NB4 (cell line): ENCODE results near the gene KLC3.
"Not testable (repeated sequence)": the region's sequence is repeated elsewhere in the genome, so short reads cannot be mapped to it uniquely, and the experiment has no call there.

Experiments
- DNase-seq: peaks from one replicate; pipeline ENCODE4 v3.0.0; 2010; ENCODE audit warnings: low read depth
- H3K4me3 ChIP-seq: one replicate; pipeline ENCODE4 v1.5.1; 2011; ENCODE audit warnings: mild to moderate bottlenecking, low read depth, low read length, moderate library complexity
- MYC ChIP-seq: IDR thresholded peaks from 2 replicates; pipeline ENCODE4 v1.6.1; 2011; ENCODE audit warnings: low read depth, low read length
- POLR2A ChIP-seq: IDR thresholded peaks from 2 replicates; pipeline ENCODE4 v1.6.1; 2011; ENCODE audit warnings: mild to moderate bottlenecking; ENCODE audit not compliant: insufficient read length; ENCODE audit errors: extremely low read depth
- TF ChIP-seq, protein P1 (sequence below): IDR thresholded peaks from one replicate; pipeline ENCODE4 v1.5.1; 2012; ENCODE audit warnings: low read depth, low read length
- TF ChIP-seq, protein P2 (sequence below): IDR thresholded peaks from 2 replicates; pipeline ENCODE4 v1.6.1; 2011; ENCODE audit warnings: low read depth, low read length

The KLC3 gene

DNA sequence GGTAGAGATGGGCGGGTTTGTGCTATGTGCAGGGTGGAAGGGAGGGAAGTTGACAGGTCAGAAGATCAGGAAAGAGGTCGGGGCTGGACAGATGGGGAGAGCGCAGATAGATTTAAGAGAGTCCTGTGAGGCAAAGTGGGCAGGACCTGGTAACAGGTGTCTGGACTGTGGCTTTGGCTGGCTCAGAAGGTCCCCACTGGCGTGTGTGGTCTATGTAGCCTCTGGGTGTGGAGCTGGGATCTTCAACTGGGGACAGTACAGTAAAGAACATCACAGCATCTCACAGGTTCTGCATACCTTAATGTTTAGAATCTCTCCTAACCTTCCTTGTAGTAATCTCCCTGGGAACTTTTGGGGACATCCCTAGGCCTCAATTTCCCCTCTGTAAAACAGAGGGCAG is 35.5 kb upstream of the KLC3 start:
- H3K4me3 ChIP-seq, result no peak overlapping the region
- no peak for DNase-seq
- no peak for TF ChIP-seq MYC
- no peak for TF ChIP-seq POLR2A
- TF ChIP-seq, protein P1, sequence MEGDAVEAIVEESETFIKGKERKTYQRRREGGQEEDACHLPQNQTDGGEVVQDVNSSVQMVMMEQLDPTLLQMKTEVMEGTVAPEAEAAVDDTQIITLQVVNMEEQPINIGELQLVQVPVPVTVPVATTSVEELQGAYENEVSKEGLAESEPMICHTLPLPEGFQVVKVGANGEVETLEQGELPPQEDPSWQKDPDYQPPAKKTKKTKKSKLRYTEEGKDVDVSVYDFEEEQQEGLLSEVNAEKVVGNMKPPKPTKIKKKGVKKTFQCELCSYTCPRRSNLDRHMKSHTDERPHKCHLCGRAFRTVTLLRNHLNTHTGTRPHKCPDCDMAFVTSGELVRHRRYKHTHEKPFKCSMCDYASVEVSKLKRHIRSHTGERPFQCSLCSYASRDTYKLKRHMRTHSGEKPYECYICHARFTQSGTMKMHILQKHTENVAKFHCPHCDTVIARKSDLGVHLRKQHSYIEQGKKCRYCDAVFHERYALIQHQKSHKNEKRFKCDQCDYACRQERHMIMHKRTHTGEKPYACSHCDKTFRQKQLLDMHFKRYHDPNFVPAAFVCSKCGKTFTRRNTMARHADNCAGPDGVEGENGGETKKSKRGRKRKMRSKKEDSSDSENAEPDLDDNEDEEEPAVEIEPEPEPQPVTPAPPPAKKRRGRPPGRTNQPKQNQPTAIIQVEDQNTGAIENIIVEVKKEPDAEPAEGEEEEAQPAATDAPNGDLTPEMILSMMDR, result no peak
- TF ChIP-seq, protein P2, sequence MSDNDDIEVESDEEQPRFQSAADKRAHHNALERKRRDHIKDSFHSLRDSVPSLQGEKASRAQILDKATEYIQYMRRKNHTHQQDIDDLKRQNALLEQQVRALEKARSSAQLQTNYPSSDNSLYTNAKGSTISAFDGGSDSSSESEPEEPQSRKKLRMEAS, result no peak

DNA sequence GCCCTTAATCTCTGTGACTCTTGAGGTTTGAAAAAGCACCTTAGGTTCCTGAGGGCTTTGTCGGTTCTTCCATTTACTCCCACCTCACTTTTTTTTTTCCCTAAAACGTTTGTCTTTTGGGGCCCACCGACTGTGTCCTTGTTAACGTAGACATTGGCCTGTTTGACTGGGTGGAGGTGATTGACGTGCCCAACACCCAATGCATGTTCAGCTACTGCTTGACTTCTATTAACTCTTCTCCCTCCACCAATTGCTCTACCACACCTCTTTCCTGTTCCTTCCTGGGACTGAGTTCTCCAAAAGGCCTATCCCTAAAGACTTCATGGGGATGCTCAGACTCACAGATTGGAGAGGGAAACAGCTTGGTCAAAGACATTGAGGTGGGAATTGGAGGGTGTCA is 35.1 kb upstream of the KLC3 start:
- TF ChIP-seq POLR2A, result no peak
- TF ChIP-seq, protein P1, result no peak
- no peak for TF ChIP-seq MYC
- TF ChIP-seq, protein P2, result no peak

DNA sequence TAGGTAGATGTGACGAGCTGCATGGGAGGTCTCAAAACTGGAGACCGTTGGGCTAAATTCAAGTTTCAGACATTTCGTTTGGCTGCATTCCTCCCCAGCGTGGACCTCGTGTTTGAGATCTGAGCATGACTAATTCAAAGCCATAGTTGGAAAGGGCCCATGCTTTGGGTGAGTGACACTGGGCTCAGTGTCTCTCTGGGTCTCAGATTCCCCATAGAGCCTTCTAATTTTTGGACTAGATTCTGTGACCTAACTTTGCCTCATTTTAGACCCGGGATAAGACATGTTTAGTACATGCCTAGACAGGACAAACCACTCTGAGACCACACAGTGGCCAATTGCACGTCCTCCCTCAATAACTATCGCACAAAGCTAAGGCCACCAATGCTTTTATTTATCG is 34.5 kb upstream of the KLC3 start:
- TF ChIP-seq, protein P1, result no peak
- TF ChIP-seq, protein P2, result no peak
- no peak for TF ChIP-seq MYC
- TF ChIP-seq POLR2A, result no peak
- no peak overlapping the region for H3K4me3 ChIP-seq
- DNase-seq, result no peak

More for the DNA sequence above, 35.1 kb upstream of the KLC3 start:
- DNase-seq, result no peak
- no peak overlapping the region for H3K4me3 ChIP-seq

DNA sequence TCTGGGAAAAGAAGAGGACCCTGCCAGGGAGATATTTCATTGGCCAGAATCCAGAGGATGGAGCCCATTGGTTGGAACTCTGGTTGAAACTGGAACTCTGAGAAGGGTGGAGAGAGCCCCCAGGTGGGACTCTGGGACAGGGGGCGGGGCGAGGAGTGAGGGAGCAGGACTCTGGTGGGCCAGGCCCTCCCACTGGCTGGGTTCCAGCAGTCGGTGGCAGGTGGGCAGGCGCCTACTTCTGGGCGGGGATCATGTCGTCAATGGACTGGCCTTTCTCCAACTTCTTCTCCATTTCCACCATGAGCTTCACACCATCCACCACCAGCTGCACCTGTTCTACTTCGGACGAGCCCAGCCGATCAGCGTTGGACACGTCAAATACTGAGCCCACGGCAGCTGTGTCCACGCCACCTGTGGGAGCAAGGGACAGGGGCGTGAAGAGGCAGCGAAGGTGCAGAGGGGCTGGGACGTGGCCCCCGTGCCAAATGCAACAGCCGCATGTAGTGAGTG is 34.0 kb upstream of the KLC3 start:
- TF ChIP-seq, protein P2, result no peak
- TF ChIP-seq MYC, result no peak
- no peak for TF ChIP-seq POLR2A
- TF ChIP-seq, protein P1, result no peak
- H3K4me3 ChIP-seq, result no peak overlapping the region
- DNase-seq, result no peak

DNA sequence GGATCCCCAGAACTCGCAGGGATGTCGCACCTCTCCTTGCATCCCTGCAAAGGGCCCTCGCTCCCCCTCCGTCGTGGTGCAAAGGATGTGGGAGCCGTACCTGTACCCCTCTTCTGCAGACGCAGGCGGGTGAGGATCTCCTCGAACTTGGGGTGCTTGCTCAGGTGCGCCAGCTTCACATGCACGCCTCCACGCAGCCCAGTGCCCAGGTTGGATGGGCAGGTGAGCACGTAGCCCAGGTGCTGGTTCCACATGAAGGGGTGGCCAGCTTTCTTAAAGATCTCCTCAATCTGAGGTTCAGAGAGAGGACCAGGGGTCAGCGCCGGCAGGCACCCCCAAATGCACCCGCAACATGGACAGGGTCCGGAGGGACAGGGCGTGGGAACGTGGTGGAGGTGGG is 33.2 kb upstream of the KLC3 start:
- no peak overlapping the region for H3K4me3 ChIP-seq
- no peak for TF ChIP-seq POLR2A
- TF ChIP-seq MYC, result no peak
- TF ChIP-seq, protein P1, result no peak
- TF ChIP-seq, protein P2, result no peak
- no peak for DNase-seq

DNA sequence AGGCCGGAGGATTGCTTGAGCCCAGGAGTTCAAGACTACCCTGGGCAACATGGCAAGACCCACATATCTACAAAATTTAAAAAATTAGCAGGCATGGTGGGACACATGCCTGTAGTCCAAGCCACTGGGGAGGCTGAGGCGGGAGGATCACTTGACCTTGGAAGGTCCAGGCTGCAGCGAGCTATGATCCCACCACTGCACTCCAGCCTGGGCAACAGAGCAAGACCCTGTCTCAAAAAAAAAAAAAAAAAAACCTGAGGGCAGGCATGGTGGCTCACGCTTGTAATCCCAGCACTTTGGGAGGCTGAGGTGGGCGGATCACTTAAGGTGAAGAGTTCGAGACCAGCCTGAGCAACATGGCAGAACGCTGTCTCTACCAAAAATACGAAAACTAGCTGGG is 31.2 kb upstream of the KLC3 start:
- DNase-seq, H3K4me3 ChIP-seq: not testable (repeated sequence)
